K562 (cell line): ENCODE measurements around the gene TTLL9. TPM values are rescaled to one million over a fixed set of nuclear protein-coding genes. Genes with fewer than 3 reads are reported as not detected.

Source experiments
- ATAC-seq: fragments of 200-7000 bp; cut with Tn5 transposase; 3 replicates; pipeline ENCODE4 v1.9.1; 2020; ENCODE audit warnings: moderate library complexity
- BruUV-seq: library from RNA; stranded (reverse); fragments of 400-500 nt; replicated peaks from 2 replicates; lab custom pipeline; 2021; lab: Mats Ljungman, UMichigan
- CTCF ChIA-PET: fragments of 300-600 bp; formaldehyde crosslinking; extraction: SDS; loops from one replicate; lab custom pipeline; 2021; ENCODE audit warnings: low intra/inter-chr PET ratio; lab: Yijun Ruan, JAX
- POLR2A ChIA-PET: fragments of 300-600, 350-650 bp; sonication (Branson Sonifier 250); formaldehyde crosslinking; extraction: SDS; loops from one replicate; lab custom pipeline; 2021; ENCODE audit warnings: antibody characterized with exemption, inconsistent platforms; lab: Yijun Ruan, JAX
- DNase-seq, 4 experiments: peaks; one replicate each; pipeline versions ENCODE4 v3.0.0 to v3.0.0-alpha.2; 2011 to 2018; ENCODE audit warnings: low spot score in 3 of 4, mixed read lengths in 3 of 4; ENCODE audit errors: extremely low read depth in 1 of 4
- FAIRE-seq: peaks from 2 replicates; lab custom pipeline; 2011; peaks lifted over from hg19 to GRCh38; lab: Jason Lieb, UNC
- H2AFZ ChIP-seq: 2 replicates; pipeline ENCODE4 v1.6.0; 2011; ENCODE audit warnings: low read depth, low read length, control low read depth, inconsistent platforms
- H3K27ac ChIP-seq: fragments of 200-600 bp; 3 replicates; pipeline ENCODE4 v1.8.0; 2011; ENCODE audit warnings: low read depth, mild to moderate bottlenecking, control low read depth, inconsistent platforms, low read length, moderate library complexity, mixed read lengths; ENCODE audit errors: extremely low read depth
- H3K27me3 ChIP-seq, 2 experiments: fragments of 300-600 bp in 1 of 2; 2 replicates in 1 of 2; 3 replicates in 1 of 2; pipeline versions ENCODE4 v1.6.0 to v1.8.0; 2011; ENCODE audit warnings: inconsistent platforms in 2 of 2, low read length in 2 of 2, mild to moderate bottlenecking in 1 of 2, mixed read lengths in 1 of 2, moderate library complexity in 1 of 2; ENCODE audit not compliant: control insufficient read depth in 2 of 2, insufficient read depth in 2 of 2
- H3K36me3 ChIP-seq: fragments of 300-600 bp; 3 replicates; pipeline ENCODE4 v1.8.0; 2011; ENCODE audit warnings: mild to moderate bottlenecking, low read length, inconsistent platforms; ENCODE audit not compliant: control insufficient read depth, insufficient read depth
- H3K4me1 ChIP-seq, 2 experiments: fragments of 200-600 bp in 1 of 2; replicated peaks in 1 of 2; 2 replicates in 1 of 2; 3 replicates in 1 of 2; pipeline versions ENCODE4 v1.5.1 to v1.8.0; 2011; ENCODE audit warnings: inconsistent platforms in 2 of 2, low read length in 2 of 2, mild to moderate bottlenecking in 1 of 2, mixed read lengths in 1 of 2, moderate library complexity in 1 of 2; ENCODE audit not compliant: control insufficient read depth in 2 of 2, insufficient read depth in 2 of 2
- H3K4me2 ChIP-seq: 2 replicates; pipeline ENCODE4 v1.6.1; 2011; ENCODE audit warnings: low read length, control low read depth, inconsistent platforms, mixed read lengths; ENCODE audit not compliant: insufficient read depth
- H3K4me3 ChIP-seq: fragments of 200-600 bp; sonication (generic), shearing (Covaris generic); 2 replicates; pipeline ENCODE4 v1.5.1; 2016; ENCODE audit warnings: control low read depth, inconsistent platforms
- H3K79me2 ChIP-seq: fragments of 200-600 bp; 3 replicates; pipeline ENCODE4 v1.8.0; 2011; ENCODE audit warnings: low read length, inconsistent platforms; ENCODE audit not compliant: control insufficient read depth, insufficient read depth
- H3K9ac ChIP-seq, 2 experiments: 2 replicates each; pipeline versions ENCODE4 v1.6.0 to v1.6.1; 2011; ENCODE audit warnings: low read depth in 2 of 2, low read length in 2 of 2, control low read depth in 1 of 2, inconsistent platforms in 1 of 2, mild to moderate bottlenecking in 1 of 2, mixed read lengths in 1 of 2; ENCODE audit not compliant: insufficient read depth in 1 of 2
- H3K9me1 ChIP-seq: one replicate; pipeline ENCODE4 v1.6.0; 2011; ENCODE audit warnings: inconsistent platforms, mild to moderate bottlenecking, low read length, moderate library complexity; ENCODE audit not compliant: control insufficient read depth, insufficient read depth
- H3K9me3 ChIP-seq: replicated peaks from 2 replicates; pipeline ENCODE4 v1.5.1; 2011; ENCODE audit warnings: low read depth, low read length, inconsistent platforms; ENCODE audit not compliant: control insufficient read depth, insufficient read depth
- H4K20me1 ChIP-seq: replicated peaks from 2 replicates; pipeline ENCODE4 v1.6.1; 2011; ENCODE audit warnings: low read length, inconsistent platforms, mixed read lengths; ENCODE audit not compliant: control insufficient read depth, insufficient read depth
- CGGBP1 ChIP-seq: fragments of 250-450 bp; sonication (Bioruptor Pico); IDR thresholded peaks from 2 replicates; pipeline ENCODE4 v1.9.0; 2021; ENCODE audit warnings: mild to moderate bottlenecking
- MCM7 ChIP-seq, 2 experiments: fragments of 450-650 bp; IDR thresholded peaks; 2 replicates each; pipeline ENCODE4 v1.6.1; 2016 to 2018
- MXD1 ChIP-seq: fragments of 250-450 bp; sonication (Bioruptor Pico); IDR thresholded peaks from 2 replicates; pipeline ENCODE4 v1.8.0; 2021; ENCODE audit warnings: borderline replicate concordance, mild to moderate bottlenecking, moderate library complexity; ENCODE audit not compliant: poor library complexity, severe bottlenecking
- NONO ChIP-seq, 2 experiments: fragments of 200-400 bp in 1 of 2; fragments of 450-650 bp in 1 of 2; formaldehyde crosslinking in 1 of 2; IDR thresholded peaks; 2 replicates each; pipeline ENCODE4 v1.6.1; 2017; ENCODE audit warnings: low read depth in 2 of 2, mild to moderate bottlenecking in 2 of 2, moderate library complexity in 2 of 2, low read length in 1 of 2
- U2AF1 ChIP-seq: fragments of 200-400 bp; formaldehyde crosslinking; optimal IDR thresholded peaks from 2 replicates; pipeline ENCODE3; 2017; ENCODE audit warnings: mild to moderate bottlenecking, low read depth, low read length, moderate library complexity
- ZNF518B ChIP-seq: fragments of 250-450 bp; sonication (Bioruptor Pico); IDR thresholded peaks from 2 replicates; pipeline ENCODE4 v1.5.0; 2021; ENCODE audit warnings: mild to moderate bottlenecking, moderate library complexity
- WGBS: fragments of 100-300 bp; shearing (Covaris generic); methylation state at CpG from one replicate; pipeline ENCODE4 v1.1.6; 2016; ENCODE audit warnings: low coverage, mixed read lengths; ENCODE audit not compliant: insufficient coverage; ENCODE audit errors: missing lambda C conversion rate; 5-methylcytosine and 5-hydroxymethylcytosine counted together
- in situ Hi-C: fragments of 300-500 bp; cut with MboI; formaldehyde crosslinking; loops from 4 replicates; pipeline ENCODE4 v1.15.0; 2018; ENCODE audit warnings: inconsistent platforms, mixed read lengths
- intact Hi-C: fragments of 100-400 bp; cut with micrococcal nuclease; formaldehyde crosslinking; loops from 2 replicates; pipeline ENCODE4 v1.14.2; 2022
- polyA plus RNA-seq, 8 experiments: library from polyadenylated mRNA; depleted of rRNA in 4 of 8; stranded (reverse) in 5 of 8; unstranded in 3 of 8; fragments of >200 nt; fragmentation: Nextera tagmentation in 2 of 8; fragmentation: Illumina TruSeq in 1 of 8; extraction: Ambion mirVana in 2 of 8; extraction: Trizol in 1 of 8; gene quantifications; 2 replicates each; pipeline versions ENCODE4 v1.2.1 to v1.2.3, GENCODE V29; 2011 to 2014; ENCODE audit warnings: inconsistent platforms in 1 of 8, missing spikeins in 1 of 8
- total RNA-seq, 7 experiments: library from RNA; depleted of rRNA in 6 of 7; stranded (reverse); fragments of >200 nt in 6 of 7; fragmentation: Illumina TruSeq in 2 of 7; extraction: Trizol in 2 of 7; gene quantifications; 2 replicates each; pipeline versions ENCODE4 v1.2.1 to v1.2.3, GENCODE V29; 2011 to 2021; ENCODE audit warnings: low replicate concordance in 1 of 7

Gene TTLL9
- total and polyA plus RNA-seq, 9 of the 15 experiments (the other 6 are each of a cell fraction or from before 2014, with no cell fraction given) = 0.06 to 0.07 TPM; not detected in 7

GRCh38 chr20:31974296-31974695, 103.9 kb downstream of the TTLL9 start:
- no peaks in the 10 kb centered on the region for H3K9me3 ChIP-seq
- no TSS peak for BruUV-seq
- in situ Hi-C loops (no loop called here), intact Hi-C loops (no loop called here)
- H3K79me2 ChIP-seq = no peaks in the 10 kb centered on the region
- DNase-seq = no peak
- no peak overlapping the region for H3K9ac ChIP-seq
- H3K36me3 ChIP-seq = no peaks in the 10 kb centered on the region
- H3K4me3 ChIP-seq = no peak overlapping the region
- POLR2A ChIA-PET = no interaction called here
- H3K27ac ChIP-seq = no peak overlapping the region
- H3K4me2 ChIP-seq = no peak overlapping the region
- ATAC-seq = no peak
- CTCF ChIA-PET = no interaction called here
- H3K27me3 ChIP-seq = peaks cover 13 to 23% of the 10 kb centered on the region in 2 experiments; a peak in 3 of 5 replicates
- FAIRE-seq = no peak
- H3K9me1 ChIP-seq = no peaks in the 10 kb centered on the region
- no peak overlapping the region for H2AFZ ChIP-seq
- TF ChIP-seq NONO (IDR thresholded peaks at IDR 0.05; ENCODE audit: low read depth in 2 of 2, low read length in 1 of 2) (no peak), U2AF1 (no peak), CGGBP1 (no peak), ZNF518B (CRISPR knock-in tag) (no peak), MXD1 (CRISPR knock-in tag) (no peak), MCM7 (IDR thresholded peaks at IDR 0.05) (no peak)
- no peaks in the 10 kb centered on the region; the same call in 1 of the 2 replicates for H4K20me1 ChIP-seq
- no peaks in the 10 kb centered on the region for H3K4me1 ChIP-seq
- WGBS = 0% methylated on average over 2 of the region's 2 CpGs
